Mucosa of gallbladder (tissue), 1 donor: Measurements from ENCODE around the gene TMEM121B. TPM values are rescaled to one million over a fixed set of nuclear protein-coding genes. Genes with fewer than 3 reads are reported as not detected.

Experiments used
- DNase-seq: peaks from one replicate; pipeline ENCODE4 v3.0.0-alpha.2; 2020; ENCODE audit warnings: low spot score
- total RNA-seq: library from RNA; stranded (reverse); gene quantifications from one replicate; pipeline ENCODE4 v1.2.1, GENCODE V29; 2021
- donor health status: DM: no; HTN: no; CAD: no.

Gene TMEM121B
- total RNA-seq, 1 donor from 2014 or later = 1.7 TPM

DNA sequence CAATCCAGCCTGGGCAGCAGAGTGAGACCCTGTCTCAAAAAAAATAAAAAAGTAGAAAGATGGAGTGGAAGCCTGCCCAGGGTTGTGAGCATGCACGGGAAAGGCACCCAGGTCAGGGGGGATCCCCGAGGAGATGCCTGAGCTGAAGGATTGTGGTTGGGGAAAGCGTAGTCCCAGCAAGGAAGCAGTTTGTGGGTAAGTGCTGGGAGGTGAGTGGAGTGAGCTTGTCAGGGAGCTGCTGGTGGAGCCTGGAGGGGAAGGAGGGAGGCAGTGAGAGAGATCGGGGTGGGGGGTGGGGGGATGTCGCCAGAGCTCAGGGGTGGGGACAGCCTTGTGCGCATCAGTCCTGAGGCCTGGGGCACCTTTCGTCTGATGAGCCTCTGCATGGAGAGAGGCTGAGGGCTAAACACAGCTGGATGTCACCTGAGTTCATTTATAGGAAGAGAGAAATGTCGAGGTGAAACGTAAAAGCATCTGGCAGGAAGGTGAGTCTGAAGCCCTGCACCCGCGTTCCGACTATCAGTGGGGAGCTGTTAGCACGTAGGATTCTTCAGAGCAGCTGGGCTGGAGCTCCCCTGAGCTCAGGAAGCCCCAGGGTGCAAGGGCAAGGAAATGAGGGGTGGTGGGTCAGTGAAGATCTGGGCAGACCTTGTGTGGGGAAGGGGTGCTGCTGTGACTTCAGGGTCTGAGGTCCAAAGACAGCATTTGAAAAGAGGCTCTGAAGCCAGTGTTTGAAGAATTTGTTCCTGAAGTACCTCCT is 10.2 kb downstream of the TMEM121B start:
- no peak for DNase-seq

DNA sequence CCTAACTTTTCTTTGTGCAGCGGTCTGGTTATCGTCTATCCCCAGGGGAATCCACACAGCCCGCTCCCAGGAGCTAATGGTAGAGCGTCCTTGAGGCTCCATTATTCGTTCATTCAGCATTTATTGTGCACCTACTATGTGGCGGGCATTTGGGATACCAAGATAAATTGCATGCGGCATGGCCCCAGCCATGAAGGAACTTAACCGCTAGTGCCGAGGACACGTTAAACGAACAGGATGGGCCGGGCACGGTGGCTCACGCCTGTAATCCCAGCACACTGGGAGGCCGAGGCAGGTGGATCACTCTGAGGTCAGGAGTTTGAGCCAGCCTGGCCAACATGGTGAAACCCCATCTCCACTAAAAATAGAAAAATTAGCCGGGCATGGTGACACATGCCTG is 11.2 kb downstream of the TMEM121B start:
- DNase-seq = no peak

DNA sequence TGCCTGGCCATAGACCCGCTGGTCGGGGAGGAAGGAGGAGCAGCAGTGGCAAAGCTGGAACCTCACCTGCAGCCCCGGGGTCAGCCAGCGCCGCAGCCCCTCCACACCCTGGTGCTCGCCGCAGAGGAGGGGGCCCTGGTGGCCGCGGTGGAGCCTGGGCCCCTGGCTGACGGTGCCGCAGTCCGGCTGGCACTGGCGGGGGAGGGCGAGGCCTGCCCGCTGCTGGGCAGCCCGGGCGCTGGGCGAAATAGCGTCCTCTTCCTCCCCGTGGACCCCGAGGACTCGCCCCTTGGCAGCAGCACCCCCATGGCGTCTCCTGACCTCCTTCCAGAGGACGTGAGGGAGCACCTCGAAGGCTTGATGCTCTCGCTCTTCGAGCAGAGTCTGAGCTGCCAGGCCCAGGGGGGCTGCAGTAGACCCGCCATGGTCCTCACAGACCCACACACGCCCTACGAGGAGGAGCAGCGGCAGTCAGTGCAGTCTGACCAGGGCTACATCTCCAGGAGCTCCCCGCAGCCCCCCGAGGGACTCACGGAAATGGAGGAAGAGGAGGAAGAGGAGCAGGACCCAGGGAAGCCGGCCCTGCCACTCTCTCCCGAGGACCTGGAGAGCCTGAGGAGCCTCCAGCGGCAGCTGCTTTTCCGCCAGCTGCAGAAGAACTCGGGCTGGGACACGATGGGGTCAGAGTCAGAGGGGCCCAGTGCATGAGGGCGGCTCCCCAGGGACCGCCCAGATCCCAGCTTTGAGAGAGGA is 11.9 kb downstream of the TMEM121B start:
- no peak for DNase-seq

DNA sequence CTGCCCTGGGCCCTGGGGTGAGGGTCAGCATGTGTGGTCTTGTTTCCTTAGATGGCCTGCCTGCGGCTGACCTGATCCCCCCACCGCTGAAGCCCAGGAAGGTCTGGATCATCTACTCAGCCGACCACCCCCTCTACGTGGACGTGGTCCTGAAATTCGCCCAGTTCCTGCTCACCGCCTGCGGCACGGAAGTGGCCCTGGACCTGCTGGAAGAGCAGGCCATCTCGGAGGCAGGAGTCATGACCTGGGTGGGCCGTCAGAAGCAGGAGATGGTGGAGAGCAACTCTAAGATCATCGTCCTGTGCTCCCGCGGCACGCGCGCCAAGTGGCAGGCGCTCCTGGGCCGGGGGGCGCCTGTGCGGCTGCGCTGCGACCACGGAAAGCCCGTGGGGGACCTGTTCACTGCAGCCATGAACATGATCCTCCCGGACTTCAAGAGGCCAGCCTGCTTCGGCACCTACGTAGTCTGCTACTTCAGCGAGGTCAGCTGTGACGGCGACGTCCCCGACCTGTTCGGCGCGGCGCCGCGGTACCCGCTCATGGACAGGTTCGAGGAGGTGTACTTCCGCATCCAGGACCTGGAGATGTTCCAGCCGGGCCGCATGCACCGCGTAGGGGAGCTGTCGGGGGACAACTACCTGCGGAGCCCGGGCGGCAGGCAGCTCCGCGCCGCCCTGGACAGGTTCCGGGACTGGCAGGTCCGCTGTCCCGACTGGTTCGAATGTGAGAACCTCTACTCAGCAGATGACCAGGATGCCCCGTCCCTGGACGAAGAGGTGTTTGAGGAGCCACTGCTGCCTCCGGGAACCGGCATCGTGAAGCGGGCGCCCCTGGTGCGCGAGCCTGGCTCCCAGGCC is 12.7 kb downstream of the TMEM121B start:
- DNase-seq = no peak

DNA sequence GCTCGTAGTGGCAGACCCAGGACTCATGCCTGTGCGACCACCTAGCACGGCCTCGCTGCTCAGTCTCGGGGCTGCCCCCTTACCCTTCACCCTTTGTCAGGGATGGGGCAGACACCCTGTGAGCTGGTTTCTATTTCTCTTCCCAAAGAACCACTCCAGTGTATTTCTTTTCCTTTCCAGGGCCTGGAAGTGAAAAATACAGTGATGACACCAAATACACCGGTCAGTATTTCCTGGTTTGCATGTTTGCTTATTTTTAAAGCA is 13.7 kb downstream of the TMEM121B start:
- no peak for DNase-seq

DNA sequence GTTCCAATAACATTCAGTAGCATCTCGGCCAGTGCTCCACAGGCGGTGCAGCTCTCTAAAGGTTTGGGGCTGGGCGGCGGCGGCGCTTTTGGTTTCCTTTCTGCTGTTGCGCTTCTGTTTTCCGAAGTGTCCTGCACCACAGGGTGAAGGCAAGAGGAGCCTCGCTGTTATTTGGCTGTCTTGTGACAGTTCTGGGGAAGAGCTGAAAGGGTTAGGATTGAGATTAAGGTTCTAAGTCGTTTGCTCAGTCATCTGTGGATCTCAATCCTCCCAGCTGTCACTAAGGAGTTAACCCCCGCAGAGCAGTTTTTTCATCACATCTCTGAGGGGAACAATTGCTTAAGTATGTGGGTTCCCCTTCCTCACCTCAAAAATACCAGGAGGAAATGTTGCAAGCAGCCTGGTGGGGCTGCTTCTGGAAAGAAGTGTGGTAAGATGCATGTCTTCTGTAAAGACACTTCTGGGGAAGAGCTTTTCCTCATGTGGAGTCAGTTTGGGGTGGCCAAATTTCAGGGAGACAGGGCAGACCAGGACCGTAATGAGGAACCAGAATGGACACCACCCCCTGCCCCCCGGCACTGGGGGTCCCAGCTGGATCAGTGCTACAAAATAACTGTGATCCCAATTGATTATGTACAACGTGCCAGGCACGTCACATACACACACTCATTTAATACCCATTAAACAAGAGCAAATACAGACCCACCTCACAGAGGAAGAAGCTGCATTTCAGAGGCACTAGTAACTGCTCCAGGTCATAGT is 14.2 kb downstream of the TMEM121B start:
- DNase-seq = no peak

DNA sequence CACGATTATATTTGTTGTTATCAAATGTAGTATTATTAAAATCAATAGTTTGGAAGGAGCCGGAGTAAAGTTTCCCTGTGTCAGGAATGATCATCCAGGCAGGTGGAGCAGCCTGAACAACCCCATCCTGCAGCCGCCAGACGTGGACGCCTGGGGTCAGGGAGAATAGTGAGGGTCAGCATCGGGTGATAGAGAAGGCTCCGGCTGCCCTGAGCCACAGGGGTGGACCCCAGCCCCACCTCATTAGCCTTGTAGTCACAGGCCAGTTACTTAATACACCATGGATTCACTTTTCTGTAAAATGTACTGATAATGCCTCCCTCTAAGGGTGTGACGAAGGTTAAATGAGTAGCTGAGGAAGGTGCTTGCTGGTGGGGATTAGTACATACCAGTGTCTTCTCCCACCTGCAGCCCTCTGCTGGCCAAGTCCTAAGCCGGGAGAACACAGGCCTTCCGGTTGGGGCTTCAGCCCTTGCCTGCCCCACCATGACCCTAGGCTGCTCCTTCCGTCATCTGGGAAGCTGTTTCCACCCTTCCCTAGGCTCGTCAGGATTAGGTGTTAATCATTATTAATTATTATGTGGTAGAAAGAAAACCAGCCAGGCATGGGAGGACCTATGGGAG is 14.9 kb downstream of the TMEM121B start:
- no peak for DNase-seq

DNA sequence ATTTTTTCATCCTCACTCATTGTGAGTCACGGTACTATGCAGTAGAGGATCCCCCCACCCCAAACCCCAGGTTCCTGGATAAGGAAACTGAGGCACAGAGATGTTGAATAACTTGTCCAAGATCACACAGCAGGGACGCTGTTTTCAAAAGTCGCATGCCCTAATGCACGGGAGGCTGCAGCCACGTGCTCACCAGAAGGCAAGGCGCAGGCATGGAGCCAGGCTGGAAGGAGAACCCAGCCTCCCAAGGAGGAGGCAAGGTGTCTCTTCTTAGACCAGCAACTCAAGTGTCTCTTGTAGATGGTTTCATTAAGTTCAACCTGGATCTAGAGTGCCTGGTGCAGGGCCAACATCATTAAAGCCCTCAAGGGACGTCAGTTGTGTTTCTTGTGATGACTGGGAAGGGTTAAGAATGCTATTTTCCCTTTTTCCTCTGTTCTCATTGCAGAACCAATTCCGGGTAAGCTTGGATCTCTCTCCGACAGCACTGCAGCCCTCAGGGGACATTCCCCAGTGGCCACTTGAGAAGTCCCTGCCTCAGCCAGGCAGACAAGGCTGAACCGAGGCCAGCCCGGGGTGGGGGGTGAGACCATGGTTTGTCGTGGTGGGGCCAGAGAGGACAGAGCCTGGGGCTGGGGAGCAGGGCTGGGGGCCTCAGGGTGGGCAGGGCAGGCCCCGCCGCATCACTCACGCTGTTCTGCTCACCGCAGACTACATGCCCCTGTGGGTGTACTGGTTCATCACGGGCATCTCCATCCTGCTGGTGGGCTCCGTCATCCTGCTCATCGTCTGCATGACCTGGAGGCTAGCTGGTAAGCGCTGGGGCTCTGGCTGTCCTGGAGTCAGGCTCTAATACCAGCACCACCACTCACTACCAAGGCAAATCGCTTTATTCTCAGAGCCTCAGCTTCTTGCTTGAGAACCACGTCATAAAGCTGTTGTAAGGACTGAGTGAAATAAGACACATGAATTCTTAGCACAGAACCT is 15.7 kb downstream of the TMEM121B start:
- no peak for DNase-seq

DNA sequence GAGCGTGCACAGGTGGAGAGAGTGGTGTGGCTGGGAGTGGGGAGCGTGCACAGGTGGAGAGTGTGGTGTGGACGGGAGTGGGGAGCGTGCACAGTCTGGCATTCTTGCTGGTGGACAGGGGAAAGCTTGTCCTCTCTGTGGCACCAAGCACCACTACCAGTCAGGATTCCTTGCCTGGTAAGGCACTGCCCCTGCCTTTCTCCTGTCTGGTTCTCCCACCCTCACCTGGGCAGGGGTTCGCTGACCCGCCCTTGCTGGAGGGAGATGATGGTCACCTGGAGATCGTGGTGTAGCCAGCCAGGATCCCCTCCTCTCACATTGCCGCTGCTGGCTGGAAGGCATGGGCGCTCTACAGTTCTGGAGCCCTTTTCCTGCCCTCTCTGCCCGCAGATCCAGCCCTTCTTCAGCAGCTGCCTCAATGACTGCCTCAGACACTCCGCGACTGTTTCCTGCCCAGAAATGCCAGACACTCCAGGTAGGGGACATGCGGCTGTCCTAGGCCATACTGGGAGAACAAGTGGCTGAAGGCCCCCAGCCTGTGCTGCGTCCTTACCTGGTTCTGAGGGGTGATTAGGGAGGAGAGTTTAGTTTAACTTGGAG is 16.7 kb downstream of the TMEM121B start:
- DNase-seq = no peak

DNA sequence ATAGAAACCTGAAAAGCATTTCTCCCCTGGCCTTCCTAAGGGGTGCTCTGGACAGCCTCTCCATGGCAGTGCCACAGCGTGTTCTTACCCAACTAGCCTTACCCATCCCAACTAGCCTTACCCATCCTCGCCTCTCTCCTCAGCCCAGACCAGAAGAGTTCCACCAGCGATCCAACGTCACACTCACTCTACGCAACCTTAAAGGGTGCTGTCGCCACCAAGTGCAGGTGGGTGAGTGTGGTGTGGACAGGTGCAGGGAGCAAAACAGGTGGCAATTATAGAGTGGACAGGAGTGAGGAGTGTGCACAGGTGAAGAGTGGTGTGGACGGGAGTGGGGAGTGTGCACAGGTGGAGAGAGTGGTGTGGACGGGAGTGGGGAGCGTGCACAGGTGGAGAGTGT is 17.8 kb downstream of the TMEM121B start:
- DNase-seq = no peak

DNA sequence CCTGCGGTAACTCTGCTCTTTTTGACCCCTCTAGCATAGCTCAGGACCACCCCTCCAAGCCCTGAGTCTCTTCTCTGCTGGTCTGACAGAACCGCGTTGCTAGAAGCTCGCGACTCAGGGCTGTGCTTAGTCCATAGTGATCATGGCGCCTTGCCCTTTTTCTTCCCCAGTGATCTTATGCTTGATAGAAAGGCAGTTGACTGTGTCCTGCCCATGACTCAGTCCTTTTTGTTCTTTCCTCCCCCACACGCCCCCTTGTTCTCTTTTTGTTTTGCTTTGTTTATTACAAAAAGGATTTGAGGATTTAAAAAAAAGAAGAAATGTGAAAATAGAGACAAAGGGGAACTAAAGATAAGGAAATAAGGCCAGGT is 18.9 kb downstream of the TMEM121B start:
- no peak for DNase-seq

DNA sequence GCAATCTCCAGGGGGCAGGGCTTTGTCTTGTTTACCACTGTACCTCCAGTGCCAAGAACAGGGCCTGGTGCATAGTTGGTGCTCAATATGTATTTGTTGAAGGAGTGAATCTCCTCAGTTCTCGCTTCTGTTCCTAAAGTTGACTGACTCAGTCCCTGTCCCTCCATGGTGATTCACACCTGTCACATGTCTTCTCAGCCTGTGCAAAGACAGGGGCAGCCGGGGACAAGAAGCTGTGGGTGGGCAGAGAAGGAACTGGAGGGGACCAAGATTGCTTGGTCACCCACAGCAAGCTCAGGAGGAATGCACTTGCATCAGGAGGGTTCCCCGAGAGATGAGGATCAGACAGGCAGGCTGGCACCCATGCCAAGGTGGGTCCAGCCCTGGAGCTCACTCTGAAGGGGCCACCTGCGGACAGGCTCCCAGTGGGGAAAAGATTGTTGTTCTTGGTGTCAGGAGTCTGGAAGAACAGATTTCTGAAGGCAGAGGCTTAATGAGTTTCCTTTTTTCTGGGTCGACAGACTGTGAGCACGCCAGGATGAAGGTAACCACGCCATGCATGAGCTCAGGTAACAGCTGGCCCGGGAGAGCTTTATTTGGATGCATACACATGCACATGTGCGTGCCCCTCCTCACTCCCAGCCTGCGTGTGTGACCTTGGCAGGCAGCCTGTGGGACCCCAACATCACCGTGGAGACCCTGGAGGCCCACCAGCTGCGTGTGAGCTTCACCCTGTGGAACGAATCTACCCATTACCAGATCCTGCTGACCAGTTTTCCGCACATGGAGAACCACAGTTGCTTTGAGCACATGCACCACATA is 19.5 kb downstream of the TMEM121B start:
- no peak for DNase-seq

DNA sequence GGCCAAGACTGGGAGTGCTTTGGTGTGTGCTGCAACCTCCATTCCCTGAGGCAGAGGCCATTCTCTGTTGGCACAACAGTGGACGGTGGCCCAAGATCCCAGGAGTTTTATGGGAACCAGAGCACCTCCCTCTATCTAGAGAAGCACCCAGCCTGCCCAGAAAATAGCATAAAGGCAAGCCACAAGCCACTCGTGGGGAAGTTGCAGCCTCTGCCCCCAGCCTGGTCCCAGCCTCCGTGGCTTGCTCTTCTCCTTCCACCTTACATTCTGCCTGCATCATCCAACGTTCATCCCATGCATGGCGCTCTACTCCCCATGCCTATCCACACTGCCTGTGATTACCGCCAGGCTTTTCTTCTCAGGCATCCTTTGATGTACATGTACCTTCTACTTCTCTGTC is 20.5 kb downstream of the TMEM121B start:
- no peak for DNase-seq

DNA sequence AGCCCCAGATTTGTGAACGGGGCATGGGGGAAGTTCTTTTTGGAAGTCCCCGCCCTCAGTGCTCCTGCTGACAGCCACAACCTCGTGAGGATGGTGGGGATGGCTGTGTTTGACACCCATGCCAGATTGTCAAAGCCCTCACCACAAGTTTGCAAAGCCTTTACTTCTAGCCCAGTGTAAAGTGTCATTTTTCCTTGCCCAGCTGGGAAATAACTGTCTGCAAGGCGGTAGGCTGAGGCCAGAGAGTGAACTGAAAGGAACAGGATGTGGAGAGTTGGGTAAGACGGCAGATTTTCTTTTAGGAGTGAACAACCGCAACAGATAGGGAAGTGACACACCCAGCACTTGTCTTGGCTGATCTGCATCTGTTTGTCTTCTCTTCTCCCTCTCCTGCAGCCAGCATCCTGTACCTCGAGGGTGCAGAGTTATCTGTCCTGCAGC is 22.8 kb downstream of the TMEM121B start:
- DNase-seq = no peak

DNA sequence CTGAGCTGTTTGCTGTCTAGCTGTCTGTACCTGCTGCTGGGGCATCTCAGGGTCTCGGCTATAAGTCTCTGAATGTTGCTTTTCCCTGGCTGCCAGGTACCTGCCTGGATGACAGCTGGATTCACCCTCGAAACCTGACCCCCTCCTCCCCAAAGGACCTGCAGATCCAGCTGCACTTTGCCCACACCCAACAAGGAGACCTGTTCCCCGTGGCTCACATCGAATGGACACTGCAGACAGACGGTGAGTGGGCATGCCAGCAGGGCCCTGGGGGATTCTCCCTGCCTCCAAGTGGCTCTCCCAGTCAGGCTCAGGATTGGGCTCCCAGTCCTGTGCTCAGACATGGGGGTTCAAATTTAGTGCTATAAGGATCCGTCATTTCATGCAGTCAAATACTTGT is 23.5 kb downstream of the TMEM121B start:
- DNase-seq = no peak

DNA sequence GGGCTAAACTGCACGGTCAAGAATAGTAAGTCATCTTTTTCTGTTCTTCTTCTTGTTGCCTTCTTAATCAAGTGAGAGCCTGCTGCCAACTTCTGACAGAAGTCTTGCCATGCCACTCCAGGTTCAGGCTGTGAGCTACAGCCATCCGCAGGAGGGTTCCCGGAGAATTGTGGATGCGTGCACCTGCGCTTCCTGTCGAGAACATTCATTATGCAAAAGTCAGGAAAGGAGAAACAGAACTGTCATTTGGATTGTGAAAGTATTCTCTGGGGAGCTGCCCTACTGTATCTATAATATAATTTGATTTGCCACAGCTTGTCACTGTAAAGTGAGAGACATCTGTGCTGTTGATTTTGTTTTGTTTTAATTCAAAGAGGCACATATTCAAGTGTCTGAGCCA is 24.1 kb downstream of the TMEM121B start:
- no peak for DNase-seq

DNA sequence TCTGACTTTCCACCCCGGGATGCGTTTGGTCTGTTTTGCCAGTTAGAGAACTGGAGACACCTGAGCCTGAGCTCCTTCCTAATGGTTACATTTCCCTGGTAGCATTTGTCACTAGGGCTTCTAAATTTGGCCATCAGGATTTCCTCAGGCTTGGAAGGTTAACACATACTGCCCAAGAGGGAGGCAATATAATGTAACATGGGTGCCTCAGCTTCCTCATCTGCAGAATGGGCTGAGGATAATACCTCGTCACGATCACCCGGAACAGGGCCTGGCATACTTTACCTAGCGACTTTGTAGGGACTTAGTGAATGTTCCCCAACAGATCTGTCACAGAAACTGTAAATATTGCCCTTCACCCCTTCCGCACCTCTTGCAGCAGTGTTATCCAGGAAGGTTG is 25.1 kb downstream of the TMEM121B start:
- no peak for DNase-seq

DNA sequence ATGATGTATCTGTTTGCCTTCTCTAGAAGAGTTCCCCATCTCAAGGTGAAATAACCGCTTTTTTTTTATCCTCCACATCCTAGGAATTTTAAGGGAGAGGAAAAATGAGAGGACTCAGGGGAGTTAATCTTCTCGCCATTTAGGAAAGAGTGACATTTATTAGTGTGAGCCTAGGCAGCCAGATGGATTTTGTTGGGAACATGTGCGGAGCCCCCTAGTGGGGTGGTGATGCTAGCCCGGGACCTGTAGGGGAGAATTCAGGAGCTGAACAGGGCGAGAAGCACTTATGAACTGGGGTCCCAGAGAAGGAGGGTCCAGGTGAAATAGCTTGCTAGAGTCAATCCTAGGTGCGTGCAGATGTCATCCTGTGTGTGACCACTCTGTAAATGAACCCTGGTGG is 25.6 kb downstream of the TMEM121B start:
- DNase-seq = no peak

DNA sequence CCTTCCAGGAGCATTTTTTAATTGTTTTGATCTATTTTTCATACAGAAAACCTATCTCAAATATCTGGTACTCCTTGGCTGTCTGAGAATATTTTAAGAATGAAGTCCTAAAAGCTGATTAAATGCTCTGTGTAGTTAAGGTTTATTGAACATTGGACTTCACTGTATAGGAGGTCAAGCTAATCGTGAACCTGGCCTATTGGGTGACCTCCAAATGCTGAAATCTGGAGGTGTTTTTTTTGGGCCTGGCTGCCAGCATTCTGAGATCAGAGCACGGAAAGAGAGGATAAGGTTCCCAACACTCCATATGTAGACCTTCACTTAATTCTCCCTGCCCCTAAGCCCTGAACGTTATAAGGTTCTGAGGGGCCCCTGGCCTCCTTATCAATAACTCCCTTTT is 28.1 kb downstream of the TMEM121B start:
- no peak for DNase-seq
